ENCODE data around the gene SUGCT.
"Not testable (repeated sequence)": the region's sequence is repeated elsewhere in the genome, so short reads cannot be mapped to it uniquely, and the experiment has no call there.

The SUGCT gene

DNA sequence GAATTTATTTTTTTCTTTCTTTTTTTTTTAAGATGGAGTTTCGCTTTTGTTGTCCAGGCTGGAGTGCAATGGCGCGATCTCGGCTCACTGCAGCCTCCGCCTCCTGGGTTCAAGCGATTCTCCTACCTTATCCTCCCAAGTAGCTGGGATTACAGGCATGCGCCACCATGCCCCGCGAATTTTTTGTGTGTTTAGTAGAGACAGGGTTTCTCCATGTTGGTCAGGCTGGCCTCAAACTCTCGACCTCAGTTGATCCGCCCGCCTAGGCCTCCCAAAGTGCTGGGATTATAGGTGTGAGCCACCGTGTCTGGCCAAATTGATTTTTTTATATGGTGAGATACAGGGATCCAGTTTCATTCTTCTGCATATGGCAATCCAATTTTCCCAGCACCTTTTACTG lies 5.1 kb downstream of the SUGCT start:
- not testable (repeated sequence) for DNase-seq

DNA sequence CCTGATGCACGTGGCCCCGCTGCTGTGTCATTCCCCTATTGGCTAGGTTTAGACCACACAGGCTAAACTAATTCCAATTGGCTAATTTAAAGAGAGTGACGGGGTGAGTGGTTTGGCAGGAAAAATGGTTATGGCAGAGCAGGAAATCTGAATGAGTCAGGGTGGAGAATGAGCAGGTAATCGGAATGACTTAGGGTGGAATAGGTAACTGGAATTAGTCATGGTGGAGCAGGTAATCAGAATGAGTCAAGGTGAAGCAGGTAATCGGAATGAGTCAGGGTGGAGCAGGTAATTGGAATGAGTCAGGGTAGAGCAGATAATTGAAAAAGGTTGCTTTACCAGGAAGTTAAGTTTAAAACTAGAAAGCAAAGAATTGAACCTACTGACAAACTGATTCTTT lies 7.1 kb downstream of the SUGCT start:
- not testable (repeated sequence) for DNase-seq

DNA sequence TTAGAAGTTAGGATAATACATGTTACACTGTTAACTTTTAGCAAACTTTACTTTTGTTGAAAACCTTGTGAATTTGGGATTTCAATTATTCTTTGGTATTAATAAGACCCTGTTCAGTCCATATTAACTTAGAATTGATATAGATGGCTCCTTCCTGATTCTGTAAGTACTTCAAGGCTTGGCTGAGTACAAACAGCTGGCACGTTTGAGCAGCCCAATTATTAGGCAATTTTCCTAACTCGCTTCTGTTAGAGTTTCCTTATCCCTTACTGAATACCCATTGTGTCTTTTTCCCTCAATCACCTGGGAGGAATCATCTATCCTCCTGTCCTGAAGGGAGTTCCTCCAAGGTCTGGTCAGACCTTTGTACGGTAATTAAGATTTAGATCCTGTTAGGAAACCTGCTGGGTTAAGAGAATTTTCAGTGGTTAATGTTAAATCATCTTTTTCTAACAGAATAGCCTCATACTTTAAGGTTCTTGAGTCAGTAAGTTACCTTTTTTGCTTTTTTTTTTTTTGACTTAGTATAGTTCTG lies 10.9 kb downstream of the SUGCT start:
- not testable (repeated sequence) for DNase-seq

DNA sequence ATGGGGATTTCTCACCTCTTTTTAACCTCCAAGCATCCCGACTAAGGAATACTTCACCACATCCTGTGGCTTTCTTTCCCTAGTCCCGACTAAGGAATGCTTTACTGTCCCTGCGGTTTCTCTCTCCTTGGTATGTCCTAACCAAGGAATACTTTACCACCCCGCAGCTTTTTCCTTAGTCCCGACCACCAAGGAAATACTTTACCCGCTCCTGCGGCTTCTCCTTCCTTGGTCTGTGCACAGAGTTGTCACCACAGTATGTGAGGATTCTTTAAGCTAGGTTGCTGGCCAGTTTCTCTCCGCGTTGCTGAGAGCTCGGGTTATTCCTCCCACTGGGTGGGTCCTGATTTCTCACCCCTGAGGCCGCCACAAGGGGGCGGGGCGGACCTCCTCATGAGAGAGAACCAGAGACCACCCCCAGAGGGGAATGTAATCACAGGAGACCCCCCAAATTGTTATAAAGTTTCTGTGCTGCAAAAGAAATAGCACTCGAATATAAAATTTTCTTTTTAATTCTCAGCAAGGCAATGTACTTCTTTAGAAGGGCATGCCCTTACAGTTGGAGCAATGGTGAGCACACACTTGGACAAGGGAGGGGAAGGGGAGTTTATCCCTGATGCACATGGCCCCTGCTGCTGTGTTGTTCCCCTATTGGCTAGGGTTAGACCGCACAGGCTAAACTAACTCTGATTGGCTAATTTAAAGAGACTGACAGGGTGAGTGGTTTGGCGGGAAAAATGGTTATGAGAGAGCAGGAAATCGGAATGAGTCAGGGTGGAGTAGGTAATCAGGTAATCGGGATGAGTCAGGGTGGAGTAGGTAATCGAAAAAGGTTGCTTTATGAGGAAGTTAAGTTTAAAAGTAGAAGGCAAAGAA lies 12.8 kb downstream of the SUGCT start:
- DNase-seq = no peak

DNA sequence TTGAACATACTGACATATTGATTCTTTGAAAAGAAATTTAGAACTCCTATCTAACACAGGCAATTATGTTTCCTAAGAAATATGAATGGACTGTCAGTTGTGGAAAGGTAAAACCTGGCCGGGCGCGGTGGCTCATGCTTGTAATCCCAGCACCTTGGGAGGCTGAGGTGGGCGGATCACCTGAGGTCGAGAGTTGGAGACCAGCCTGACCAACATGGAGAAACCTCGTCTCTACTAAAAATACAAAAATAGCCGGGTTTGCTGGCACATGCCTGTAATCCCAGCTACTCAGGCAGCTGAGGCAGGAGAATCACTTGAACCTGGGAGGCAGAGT lies 13.4 kb downstream of the SUGCT start:
- not testable (repeated sequence) for DNase-seq

DNA sequence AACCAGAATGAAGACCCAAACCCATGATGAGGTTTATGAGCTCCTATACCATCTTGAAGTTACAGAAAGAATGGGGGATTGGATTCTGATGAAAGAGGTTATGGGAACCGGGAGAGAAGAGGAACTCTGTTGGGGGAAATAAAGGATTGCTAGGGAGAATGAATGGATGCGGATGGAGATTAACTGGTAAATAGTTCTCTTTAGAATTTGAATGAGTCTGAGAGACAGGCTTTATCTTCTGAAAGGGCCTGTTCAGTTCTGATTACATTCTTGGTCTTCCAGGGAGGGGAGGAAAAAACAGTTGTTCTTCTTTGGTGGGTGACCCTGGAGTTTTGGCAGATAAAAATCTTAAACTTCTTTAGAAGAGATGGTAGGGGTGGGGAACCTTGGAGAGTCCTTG lies 13.9 kb downstream of the SUGCT start:
- no peak for DNase-seq

DNA sequence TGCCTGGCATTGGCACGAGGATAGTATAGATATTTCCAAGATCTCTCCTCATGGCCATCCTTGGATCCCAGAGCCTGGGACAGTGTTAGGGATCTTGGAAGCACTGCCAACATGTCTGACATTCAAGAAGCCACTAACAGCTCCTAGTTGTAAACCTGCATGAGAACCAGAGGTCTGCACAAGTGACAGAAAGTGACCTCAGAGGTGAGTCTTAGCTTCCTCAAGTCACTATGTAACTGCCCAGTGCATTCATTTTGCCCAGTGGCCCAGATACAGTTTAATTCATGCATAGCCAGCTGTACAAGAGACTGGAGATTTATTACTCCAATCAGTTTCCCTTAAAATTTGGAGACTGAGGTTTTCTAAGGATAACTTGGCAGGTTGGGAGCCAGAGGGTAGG lies 16.7 kb downstream of the SUGCT start:
- no peak for DNase-seq

DNA sequence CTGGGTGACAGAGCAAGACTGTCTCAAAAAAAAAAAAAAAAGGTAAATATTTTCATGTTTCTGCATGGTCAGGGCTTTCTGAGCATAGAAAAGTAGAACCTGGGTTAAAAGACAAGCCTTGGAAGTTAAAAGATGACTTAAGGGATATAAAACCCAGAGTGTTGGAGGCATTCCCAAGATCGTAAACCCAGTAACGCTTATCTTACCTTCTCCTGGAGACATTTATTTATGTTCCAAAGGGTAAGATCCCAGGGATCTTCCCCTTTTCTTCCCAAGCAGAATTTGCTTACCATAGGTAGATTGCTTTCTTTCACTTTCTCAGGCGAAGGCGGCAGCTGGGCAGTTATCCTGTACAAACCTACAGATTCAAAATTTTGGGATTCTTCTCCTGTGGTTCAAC lies 22.2 kb downstream of the SUGCT start:
- DNase-seq = no peak

DNA sequence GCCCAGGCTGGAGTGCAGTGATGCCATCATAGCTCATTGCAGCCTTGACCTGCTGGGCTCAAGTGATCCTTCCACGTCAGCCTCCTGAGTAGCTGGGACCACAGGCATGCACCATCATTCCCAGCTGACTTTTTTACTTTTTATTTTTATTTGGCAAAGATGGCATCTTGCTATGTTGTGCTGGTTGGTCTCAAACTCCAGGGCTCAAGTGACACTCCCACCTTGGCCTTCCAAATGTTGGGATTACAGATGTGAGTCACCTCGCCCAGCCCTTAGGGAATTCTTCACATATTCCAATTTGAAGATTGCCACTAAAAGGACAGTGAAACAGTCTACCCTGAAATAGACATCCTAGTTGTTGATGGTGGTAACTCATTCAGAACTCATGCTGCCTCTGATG lies 27.7 kb downstream of the SUGCT start:
- no peak for DNase-seq

DNA sequence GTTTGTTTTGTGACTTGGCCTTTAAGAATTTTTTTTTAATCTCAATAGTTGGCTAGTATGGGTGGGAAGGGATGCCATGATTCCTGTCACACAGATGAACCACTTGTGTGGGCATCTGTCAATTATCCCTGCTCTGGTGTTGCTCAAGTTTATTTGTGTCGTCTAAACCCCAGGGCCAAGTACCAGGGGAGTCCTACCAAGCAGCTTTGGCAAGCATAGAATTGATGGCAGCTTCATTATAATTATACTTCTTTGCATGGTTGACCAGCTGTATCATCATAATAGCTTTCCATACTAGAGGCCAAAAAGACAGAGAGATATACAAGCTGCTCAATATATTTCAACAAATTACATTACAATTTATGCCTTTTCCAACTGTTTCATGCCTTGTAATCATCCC lies 30.4 kb downstream of the SUGCT start:
- no peak for DNase-seq

DNA sequence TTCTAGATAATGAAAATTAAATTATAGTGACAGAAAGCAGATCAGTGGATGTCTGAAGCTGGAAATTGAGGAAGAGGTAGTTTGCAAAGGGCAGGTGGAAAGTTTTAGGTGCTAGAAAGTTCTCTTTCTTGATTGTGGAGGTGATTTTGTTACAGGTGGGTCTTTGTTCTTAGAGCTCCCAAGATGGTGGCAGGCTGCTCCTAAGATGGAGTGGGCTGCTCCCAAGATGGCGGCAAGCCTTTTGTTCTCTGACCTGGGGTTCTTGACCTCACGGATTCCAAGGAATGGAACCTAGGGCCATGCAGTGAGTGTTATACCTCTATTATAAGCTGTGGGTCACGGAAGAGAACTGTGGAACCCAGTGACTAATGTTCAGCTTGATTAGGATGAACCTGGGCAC lies 32.5 kb downstream of the SUGCT start:
- DNase-seq = no peak

DNA sequence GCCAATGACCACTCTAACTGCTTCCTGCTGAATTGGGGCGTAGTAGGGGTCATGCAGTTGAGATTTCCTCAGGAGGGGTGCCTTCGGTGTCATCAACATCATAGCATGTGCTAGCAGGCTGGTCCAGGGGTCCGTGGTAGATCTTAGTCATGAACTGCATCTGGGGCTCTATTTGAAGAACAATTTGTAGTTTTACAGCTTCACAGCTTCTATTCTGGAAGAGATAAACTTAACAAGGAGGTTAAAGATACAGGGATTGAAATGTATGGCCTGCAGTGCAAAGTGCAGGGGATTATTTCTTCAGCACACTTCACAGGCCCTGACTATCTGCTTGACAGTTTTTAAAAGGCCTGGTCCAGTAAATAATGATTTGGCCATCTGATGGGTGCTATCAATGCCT lies 33.5 kb downstream of the SUGCT start:
- not testable (repeated sequence) for DNase-seq

DNA sequence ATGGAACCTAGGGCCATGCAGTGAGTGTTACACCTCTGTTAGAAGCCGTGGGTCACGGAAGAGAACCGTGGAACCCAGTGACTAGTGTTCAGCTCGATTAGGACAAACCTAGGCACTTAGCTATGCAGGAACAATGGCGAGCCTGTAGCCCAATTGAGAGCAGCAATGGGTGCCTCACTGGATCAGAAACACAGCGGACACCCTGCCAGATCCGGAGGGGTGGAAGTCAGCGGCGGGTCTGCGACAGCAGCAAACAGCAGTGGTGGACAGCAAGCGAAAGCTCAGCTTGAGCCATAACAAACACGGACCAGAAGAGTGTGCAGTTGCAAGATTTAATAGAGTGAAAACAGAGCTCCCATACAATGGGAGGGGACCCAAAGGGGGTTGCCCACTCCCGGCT lies 38.3 kb downstream of the SUGCT start:
- not testable (repeated sequence) for DNase-seq

DNA sequence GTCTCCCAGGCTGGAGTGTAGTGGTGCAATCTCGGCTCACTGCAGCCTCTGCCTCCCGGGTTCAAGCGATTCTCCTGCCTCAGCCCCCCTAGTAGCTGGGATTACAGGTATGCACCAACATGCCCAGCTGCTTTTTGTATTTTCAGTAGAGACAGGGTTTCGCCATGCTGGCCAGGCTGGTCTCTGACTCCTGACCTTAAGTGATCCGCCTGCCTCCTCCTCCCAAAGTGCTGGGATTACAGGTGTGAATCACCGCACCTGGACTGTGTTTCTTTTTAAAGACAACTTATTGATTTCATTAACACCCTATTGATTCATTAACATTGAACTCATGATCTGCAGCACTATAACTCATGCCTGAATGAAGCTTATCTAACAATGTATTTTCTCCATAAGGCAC lies 40.5 kb downstream of the SUGCT start:
- not testable (repeated sequence) for DNase-seq

DNA sequence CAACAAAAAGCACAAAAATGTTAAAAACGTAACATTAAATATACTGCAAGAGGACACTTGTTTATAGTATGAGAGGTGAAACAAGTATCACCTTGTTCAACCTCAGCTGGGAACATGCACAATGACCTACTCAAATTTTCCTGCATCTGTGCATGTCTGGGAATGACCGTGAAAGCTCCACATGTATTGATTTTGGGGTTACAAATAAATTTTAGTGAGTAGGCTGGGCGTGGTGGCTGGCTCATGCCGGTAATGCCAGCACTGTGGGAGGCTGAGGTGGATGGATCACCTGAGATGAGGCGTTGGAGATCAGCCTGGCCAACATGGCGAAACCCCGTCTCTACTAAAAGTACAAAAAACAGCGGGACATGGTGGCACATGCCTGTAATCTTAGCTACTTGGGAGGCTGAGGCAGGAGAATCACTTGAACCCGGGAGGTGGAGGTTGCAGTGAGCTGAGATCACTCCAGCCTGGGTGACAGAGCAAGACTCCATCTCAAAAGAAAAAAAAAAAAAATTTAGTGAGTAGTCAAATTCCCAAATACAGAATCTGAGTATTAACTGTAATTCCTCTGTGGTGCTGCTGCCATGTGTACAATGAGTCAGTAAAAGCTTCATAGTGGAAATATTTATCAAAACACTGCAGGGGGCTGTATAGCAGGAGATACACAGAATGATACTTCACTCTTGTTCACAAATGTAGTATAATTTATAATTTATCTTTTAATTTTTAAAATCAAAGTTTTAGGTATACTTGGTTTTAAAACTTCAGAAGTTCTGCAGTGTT lies 41.1 kb downstream of the SUGCT start:
- no peak for DNase-seq

DNA sequence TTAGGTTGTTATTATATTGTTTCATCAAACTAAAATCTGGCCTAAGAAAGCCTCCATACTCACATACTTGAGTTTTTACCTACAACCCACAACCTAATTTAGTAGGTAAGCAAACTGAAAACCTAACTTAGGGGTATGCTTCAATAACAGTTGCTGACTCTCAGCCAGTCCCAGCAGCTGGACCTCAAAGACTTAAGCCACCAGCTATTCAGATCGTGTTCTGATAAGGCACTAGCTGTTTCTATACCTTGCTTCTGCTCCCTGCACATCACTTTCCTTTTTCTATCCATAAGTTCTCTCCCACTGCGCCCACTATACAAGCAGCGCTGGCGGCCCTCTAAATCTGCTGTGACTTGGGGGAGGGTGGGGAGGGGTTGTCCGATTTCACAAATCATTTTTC lies 42.3 kb downstream of the SUGCT start:
- DNase-seq = no peak

DNA sequence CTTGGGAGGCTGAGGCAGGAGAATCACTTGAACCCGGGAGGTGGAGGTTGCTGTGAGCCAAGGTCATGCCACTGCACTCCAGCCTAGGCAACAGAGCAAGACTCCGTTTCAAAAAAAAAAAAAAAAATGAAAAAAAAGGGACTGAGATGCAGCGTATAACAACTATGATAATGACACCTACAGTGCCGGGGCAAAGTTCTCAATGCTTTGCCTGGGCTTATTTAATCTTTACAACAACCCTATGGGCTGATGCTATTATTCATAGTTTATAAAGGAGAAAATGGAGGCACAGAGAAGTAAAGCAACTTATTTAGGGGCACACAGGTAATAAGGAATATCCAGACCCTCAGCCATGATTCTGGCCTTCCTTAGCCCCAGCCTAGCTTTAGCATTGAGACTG lies 47.6 kb downstream of the SUGCT start:
- DNase-seq = no peak

DNA sequence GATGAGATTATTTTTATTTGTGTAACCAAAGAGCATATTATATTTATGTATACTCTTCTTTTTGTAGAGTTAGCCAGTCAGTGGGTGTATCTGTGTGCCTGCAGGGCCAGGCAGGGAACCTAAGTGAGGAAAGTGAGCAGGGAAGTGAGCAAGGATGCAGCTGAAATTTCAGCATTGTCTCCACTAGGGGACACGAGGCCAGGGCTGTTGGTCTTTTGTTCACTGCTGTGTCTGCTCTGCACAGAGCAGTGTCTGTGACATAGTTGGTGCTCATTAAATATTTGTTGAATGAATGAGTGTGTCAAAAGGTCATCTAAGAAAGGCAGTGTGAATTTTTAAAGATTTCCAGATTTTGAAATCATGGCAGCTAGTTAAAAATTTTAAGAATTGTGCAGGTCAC lies 51.8 kb downstream of the SUGCT start:
- DNase-seq = no peak

DNA sequence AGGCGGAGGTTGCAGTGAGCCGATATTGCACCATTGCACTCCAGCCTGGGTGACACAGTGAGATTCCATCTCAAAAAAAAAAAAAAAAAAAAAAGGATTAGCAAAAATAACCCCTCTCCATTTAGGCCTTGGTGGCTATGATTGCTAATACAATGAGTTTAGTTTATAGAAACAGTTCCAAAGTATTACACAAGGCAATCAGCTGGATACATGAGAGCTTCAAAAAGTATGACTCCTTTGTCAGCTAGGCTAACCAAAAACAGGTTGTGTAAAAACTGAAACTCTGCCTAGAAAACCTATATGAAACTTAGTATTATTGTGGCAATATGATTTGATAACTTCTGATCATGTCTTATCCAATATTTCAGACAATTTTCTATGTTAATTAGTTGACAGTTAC lies 57.2 kb downstream of the SUGCT start:
- no peak for DNase-seq

DNA sequence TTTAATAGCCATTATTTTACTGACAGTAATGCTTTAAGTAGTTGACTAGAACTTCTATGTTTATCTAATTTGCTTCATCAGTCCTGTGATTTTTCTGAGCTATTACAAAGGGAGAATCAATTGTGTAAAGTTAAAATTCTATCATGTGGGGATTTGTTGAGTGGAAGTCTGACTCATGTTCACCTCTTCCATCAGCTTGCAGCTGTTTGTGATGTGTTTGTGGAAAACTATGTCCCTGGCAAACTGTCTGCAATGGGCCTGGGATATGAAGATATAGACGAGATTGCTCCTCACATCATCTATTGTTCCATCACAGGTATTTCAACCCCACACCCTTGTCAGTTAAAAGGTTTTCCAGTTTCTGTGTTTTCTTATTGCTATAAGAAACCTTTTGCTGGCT lies 59.9 kb downstream of the SUGCT start:
- no peak for DNase-seq

DNA sequence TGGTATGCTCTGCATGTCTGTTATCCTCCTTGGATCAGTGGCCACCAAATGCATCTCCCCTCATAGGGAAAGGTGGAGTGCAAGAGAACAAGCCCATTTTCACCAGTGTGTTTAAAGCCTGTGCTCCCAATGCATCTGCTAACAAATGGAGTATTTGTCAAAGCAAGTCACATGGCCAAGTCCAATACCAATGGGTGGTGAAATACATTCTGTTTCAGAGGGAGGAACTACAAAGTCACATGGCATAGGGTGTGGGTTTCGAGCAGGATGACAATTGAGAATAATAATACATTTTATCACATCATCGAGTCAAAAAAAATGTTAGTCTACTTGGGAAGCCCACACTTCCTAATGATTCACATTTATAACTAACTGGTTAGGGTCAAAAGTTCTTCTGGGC lies 62.7 kb downstream of the SUGCT start:
- DNase-seq = no peak

DNA sequence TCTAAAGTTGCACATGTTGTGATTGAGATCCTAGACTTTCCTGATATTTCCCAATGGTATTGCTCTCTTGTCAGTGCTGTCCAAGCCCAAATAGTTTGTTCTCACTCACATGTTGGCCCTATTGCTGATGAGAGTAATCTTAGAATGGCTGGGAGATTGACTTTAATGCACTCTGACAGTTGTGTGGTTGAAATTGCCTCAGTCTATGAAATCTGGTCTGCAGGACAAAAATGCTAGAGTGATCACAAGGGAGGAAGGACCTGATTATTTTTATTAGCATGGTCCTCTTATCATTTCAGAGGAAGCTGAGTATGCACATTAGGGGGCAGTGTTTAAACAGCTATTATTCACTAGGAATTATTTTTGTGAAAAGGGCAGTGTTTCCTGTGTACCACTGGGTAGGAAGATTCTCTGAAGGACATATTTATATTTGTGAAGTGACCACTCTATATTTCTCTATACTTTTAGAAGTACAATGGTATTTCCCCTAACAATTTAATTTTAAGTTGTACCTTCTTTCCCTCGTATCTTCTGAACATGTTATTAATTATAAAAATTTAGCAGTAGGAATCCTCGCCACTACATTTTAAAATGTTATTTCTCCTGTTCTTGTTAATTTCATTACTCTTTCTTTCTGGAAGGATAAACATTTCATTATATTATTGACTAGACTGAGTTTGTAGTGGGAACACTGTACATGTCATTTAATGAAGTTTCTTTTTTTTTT lies 64.4 kb downstream of the SUGCT start:
- DNase-seq = peak in 1 of 2 experiments; percentile 7

DNA sequence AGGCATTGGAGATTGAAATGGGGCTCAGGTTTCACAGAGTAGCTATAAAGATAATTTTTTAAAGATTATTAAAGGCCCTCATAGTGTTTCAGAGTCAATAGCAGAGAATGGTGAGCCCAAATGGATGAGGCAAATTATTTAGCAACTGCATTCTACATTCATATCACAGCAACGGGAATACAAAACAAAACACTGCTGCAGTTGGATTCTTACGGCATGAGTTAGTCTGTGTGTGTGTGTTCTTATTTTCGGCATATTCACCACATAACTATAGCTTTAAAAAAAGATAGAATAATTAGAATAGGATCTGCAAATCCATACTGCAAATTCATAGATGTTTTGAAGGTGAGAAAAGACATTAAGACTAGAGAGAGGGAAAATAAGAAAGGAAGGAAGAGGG lies 66.0 kb downstream of the SUGCT start:
- DNase-seq = no peak

DNA sequence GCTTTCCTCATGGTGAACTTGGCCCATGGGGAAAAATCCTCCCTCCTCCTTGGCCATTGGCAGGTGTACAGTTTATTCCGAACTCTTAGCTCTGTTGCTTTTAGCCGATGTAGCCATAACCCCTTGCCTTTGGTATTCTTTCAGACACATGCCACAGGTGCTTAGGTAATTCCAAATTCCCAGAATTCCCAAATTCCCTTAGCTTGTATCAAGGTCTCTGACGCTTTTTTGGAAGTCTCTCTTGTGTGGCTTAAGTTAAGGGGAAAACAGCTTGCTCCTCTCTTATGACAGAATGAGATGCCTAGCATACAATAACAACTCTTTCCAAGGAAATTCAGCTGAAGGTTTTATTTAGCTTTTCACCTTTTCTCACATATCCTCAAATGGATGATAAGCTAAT lies 68.0 kb downstream of the SUGCT start:
- DNase-seq = no peak
